GM19193 (cell line): Measurements from ENCODE around the gene NAGA.

Source experiments
- POLR2A ChIP-seq: IDR thresholded peaks from 4 replicates; pipeline ENCODE4 v1.6.1; 2011; ENCODE audit not compliant: insufficient read depth, insufficient read length; ENCODE audit errors: extremely low read depth

Gene NAGA

DNA sequence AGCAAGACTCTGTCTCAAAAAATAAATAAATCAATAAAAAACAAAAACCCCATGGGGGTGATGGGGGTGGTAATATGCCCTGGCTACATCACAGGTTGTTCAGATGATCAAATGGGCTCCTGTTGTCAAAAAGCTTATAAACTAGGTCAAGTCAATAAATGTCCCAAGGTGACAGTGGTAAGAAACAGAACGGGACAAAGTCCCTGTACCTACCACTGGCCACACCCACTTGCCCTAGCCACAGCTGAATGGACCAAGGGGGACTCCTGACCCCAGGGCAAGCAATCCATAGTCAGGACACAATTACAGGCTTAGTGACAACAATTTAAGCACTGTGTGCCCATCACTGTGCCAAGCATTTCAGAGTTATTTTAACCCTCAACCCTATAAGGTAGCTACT, 6.0 kb downstream of the NAGA start:
- no peak for TF ChIP-seq POLR2A

DNA sequence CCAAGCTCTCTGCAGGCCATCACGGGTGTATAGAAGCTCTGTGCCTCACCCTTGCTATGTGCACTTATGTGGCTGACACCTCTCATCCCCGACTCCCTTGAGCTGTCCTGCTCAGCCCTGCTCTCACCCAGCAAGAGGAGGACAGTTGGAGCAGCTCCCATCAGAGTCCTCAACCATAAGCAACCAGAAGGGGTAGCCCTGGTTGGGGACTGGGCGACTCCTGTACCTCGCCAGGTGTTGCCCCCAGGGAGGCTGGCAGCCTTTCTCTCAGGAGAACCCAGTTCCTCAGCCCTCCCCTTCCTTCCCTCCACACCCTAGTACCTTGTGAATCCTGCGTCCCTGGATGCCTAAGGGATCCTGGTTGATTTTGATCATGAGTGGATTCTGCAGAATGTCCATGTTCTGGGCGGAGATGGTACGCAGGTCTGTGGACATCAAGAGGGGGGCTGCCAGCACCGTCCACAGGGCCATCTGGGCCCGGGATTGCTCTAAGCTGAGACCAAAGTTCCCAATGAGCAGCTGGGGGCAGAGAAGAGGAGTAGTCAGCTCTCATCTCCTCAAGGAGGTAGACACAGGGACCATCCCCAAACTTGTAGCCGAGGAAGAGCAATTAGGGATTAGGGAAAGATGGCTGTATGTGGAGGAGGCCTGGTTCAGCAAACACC, 8.0 kb downstream of the NAGA start:
- no peak for TF ChIP-seq POLR2A

DNA sequence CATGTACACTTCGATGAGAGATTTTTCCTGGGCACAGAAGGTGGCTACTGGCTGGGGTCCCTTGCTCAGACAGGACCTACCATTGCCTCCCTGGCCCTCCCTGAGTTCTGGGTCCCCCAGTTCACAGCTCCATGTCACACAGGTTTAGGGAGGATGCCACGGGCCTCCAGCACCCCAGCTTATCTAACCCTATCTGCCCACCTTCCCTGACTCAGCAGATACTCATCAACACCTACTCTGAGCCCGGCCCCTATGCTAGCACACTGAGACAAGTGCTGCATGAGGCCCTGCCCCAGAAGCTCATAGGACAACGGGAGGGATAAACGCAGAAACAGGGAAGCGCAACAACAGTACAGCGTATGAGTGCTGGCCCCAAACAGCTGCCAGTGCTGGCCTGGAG, 9.6 kb downstream of the NAGA start:
- no peak for TF ChIP-seq POLR2A

DNA sequence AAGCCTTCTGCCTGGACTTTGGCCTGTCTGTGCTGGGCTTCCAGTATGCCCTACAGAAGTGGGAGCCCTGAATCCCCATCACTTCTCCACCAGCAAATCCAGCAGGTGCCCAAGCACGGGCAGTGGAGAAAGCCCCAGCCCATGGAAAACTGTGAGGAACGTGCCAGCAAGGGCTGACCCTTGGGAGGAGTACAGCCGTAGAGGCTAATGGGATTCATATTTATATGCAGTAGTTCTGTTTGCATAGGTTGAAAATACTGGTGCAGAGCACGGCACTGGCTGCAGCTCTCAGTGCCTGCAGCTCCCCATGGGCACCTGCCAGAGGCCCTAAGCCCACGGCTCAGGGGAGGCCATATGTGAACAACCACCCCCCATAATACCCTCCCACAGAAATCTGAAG, 10.1 kb downstream of the NAGA start:
- TF ChIP-seq POLR2A, result no peak

DNA sequence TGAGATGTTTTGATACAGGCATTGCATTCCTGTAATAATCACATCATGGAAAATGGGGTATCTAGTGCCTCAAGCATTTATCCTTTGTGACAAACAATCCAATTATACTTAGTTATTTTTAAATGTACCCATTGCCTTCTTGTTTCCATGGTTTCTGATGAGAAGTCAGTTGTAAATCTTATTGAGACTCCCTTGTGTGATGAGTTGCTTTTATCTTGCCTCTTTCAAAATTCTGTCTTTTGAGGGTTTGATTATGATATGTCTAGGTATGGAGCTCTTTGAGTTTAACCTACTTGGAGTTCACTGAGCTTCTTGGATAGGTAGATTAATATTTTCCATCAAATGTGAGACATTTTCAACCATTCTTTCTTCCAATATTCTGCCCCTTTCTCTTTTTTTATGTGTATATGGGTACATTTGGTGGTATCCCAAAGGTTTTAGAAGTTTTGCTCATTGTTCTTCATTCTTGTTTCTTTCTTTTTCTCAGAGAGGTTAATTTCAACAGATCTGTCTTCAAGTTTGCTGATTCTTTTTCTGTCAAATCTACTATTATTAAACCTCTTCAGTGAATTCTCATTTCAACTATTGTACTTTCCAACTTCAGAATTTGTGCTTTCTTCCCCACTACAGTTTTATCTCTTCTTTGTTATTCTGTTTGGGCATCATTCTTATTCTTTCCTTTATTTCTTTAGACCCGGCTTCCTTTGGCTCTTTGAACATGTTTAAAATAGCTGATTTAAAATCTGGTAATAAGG, 13.7 kb downstream of the NAGA start:
- TF ChIP-seq POLR2A, result no peak

DNA sequence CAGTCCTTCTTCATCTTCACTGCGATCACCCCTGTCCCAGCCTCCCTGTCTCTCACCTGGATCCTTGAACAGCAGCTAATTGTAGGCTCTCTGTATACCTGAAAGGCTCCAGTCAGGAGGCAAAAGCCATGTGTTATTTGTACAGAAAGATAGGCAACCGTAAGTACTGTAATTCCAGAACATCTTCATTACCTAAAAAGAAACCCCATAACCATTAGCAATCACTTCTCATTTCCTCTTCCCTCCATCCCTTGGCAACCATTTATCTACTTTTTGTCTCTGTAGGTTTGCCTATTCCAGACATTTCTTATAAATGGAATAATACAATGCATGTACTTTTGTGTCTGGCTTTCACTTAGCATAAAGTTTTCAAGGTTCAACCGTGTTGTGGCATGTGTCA, 17.8 kb downstream of the NAGA start:
- TF ChIP-seq POLR2A, result no peak

DNA sequence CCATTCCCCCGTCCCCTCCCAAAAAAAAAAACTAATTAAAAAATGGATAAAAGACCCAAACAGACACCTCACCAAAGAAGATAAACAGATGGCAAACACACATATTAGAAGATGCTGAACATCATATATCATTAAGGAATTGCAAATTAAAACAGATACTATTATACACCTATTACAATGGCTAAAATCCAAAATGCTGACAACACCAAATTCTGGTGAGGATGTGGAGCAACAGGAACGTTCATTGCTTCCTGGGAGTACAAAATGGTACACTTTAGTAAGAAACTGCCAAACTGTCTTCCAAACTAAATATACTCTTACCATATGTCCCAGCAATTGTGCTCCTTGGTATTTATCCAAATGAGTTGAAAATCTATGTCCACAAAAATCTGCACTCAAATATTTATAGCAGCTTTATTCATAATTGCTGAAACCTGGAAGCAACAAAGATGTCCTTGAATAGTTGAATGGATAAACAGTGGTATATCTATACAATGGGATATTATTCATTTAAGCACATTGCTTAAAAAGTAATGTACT, 19.9 kb downstream of the NAGA start:
- no peak for TF ChIP-seq POLR2A

DNA sequence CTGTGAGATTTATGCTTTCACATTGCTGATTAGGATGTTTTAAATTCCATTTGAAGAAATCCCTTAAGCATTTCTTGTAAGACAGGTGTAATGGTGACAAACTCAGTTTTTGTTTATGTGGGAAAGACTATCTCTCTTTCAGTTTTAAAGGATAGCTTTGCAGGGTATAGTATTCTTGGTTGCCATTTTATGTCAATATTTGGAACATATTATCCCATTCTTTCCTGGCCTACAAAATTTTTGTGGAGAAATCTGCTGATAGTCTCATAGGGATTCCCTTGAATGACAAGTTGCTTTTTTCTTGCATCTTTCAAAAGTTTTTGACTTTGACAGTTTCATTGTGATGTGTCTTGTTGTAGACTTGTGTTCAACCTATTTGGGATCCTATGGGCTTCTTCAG, 28.8 kb downstream of the NAGA start:
- TF ChIP-seq POLR2A, result no peak

DNA sequence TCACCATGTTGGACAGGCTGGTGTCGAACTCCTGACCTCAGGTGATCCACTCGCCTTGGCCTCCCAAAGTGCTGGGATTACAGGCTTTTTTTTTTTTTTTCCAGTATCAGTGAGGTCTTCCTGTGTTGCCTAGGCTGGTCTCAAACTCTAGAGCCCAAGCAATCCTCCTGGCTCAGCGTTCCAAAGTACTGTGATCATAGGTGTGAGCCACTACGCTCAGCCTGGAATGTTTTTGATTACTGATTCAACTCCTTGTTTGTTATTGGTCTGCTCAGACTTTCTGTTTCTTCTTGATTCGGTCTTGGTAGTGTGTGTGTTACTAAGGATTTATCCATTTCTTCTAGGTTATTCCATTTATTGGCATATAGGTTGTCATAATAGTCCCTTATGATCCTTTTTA, 31.3 kb downstream of the NAGA start:
- no peak for TF ChIP-seq POLR2A

DNA sequence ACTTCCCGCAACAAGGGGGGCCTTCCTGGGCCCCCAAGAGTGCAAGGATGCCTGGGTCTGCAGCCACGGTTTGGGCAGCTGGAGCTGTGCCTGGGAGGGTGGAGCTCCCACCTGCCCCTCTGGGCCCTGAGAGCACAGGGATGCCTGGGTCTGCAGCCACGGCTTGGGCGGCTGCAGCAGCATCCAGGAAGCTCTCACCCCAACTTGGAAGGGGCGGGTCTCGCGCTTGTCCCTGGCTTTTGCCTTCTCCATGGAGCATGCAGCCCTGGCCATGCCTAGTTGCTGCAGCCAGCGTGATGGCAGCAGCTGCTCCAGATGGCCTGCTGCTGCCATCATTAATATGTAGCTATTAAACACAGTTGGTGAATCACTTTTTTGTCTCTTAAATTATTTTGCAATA, 35.4 kb downstream of the NAGA start:
- no peak for TF ChIP-seq POLR2A

DNA sequence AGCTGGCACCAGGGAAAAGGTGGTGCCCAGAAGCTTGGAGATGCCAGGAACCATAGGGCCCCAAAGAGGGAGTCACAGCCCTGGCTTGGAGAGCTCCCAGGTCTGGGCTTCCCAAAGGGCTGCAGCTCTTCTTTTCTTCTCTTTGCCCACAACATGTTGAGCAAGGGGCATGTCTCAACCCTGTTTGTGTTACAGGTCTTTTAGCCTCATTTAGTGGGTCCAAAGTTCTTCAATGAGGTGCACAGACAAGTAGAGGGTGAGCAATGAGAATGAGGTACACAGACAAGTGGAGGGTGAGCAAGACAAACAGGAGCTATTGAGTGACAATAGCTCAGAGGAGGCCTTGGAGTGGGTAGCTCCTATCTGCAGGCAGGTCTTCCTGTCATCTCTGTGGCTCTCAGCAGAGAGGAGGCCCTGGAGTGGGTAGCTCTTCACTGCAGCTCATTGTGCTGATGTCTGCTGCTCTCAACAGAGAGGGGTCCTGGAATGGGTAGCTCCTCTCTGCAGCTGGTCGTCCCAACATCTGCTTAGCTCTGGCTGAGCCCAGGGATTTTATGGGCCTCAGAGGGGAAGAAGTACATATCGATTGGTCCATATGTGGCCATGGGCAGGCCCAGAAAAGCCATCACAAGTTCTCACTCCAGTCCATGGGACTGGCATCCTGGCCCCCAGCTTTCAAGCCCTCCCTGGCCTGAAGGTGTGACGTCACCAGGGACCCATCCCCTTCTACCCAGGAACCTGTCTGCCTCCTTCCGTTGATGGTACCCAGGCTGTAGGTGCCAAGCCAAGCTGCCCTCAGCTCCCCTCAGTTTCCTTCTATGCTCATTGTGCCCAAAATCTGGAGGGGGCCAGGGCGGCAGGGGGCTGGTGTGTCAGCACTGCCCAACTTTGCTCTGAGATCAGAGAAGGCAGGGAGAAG, 37.1 kb downstream of the NAGA start:
- no peak for TF ChIP-seq POLR2A

DNA sequence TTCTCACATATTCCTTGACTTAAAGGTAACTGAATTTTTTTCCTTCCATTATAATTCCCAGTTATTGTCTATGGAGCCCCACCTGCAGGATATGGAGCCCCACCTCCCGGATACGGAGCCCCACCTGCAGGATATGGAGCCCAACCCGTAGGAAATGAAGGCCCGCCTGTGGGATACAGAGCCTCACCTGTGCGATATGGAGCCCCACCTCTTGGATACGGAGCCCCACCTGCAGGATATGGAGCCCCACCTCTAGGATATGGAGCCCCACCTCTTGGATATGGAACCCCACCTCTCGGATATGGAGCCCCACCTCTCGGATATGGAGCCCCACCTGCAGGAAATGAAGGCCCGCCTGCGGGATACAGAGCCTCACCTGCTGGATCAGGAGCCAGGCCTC, 43.9 kb downstream of the NAGA start:
- no peak for TF ChIP-seq POLR2A

DNA sequence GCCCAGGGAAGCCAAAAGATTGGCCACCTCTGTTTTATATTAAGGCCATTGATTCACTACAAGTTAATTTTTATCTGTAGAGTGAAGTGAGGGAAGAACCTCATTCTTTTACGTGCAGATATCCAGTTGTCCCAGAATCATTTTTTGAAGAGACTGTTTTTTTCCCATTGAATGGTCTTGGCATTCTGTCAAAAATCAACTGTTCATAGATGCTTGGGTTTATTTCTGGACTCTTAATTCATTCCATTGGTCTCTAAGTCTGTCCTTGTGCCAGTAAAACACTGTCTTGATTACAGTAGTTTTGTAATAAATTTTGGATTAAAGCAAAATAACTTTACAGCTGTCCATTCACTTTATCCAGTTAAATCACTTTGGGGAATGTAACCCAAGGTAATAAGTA, 45.2 kb downstream of the NAGA start:
- no peak for TF ChIP-seq POLR2A

DNA sequence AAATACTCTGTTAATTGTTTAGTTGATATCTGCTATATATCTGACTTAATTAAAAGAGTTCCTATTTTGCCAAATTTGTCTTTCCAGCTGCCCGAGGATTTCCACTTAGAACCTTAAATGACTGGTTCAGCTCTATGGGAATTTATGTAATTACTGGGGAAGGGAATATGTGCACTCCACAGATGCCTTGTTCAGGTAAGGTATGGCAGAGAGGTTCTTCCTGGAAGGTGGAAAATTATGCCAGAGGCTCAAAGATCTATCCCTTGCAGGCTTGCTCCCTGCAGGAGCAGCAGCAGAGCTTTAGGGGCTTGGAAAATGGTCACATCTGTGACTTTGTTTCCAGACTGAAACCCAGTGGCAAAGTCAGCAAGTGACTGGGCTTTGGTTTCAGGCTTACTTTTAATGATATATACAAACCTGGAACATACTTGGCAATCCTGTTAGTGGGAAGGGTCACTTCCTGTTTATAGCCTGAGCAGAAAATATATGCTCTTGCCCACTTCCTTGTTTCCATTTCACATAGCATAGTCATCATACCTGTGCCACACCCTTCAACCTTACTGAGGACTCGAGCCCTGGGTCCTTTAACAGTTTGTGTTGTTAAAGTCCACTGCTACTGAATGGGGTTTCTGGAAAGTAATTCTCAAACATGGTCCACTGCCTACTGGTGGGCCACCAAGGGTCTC, 48.3 kb downstream of the NAGA start:
- TF ChIP-seq POLR2A, result no peak

DNA sequence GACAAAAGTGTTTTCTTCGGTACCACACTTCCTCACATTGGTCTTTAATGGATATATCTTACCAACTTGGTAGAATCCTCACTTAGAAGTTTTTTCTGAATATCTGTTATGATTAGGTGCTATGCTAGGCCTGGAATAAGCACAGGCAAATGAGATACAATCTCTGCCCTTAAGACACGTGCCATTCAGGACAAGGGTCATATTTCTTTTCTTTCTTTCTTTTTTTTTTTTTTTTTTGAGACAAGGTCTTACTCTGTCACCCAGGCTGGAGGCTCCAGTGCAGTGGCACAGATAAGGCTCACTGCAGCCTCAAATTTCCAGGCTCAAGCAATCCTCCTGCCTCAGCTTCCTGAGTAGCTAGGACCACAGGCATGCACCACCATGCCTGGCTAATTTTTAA, 49.0 kb downstream of the NAGA start:
- no peak for TF ChIP-seq POLR2A
